AG09309 (cell line): ENCODE measurements around the gene RNF2.
"Not testable (repeated sequence)": the region's sequence is repeated elsewhere in the genome, so short reads cannot be mapped to it uniquely, and the experiment has no call there.

Experiments used
- DNase-seq: peaks from one replicate; pipeline ENCODE4 v3.0.0-alpha.2; 2010; ENCODE audit warnings: low read depth
- H3K4me3 ChIP-seq: 2 replicates; pipeline ENCODE4 v1.5.1; 2011; ENCODE audit warnings: mild to moderate bottlenecking, low read depth, low read length, moderate library complexity; ENCODE audit not compliant: control insufficient read depth
- CTCF ChIP-seq: IDR thresholded peaks from 2 replicates; pipeline ENCODE4 v1.5.1; 2011; ENCODE audit warnings: mild to moderate bottlenecking, low read depth, low read length, inconsistent platforms; ENCODE audit not compliant: insufficient read depth, control insufficient read depth; ENCODE audit errors: missing control alignments

The RNF2 gene

GRCh38 chr1:185044981-185045813 lies at the start of gene RNF2:
Gene RNF2, plus strand, starts transcription at chr1:185045558. Its CDS starts 41,996 bp downstream, at chr1:185087554.
- peak; percentile 14 for DNase-seq

GRCh38 chr1:184999974-185000373 lies 45.4 kb upstream of the RNF2 start:
- not testable (repeated sequence) for DNase-seq, H3K4me3 ChIP-seq

More at GRCh38 chr1:185044981-185045813, at the start of gene RNF2:
- TF ChIP-seq CTCF, result no peak
- H3K4me3 ChIP-seq, result peak within 1 kb of the TSS; percentile 87

GRCh38 chr1:185001312-185001880 lies 44.0 kb upstream of the RNF2 start:
- not testable (repeated sequence) for DNase-seq, H3K4me3 ChIP-seq

GRCh38 chr1:185008838-185009237 lies 36.5 kb upstream of the RNF2 start:
- no peak for DNase-seq
- no peak overlapping the region for H3K4me3 ChIP-seq
- TF ChIP-seq CTCF, result no peak

- DNase-seq, result no peak
- no peak overlapping the region for H3K4me3 ChIP-seq
- no peak for TF ChIP-seq CTCF
These were observed 35.0 kb upstream of the RNF2 start for GRCh38 chr1:185010361-185010760.

- no peak for TF ChIP-seq CTCF
- H3K4me3 ChIP-seq, result no peak overlapping the region
- no peak for DNase-seq
These were observed 30.4 kb upstream of the RNF2 start for GRCh38 chr1:185014941-185015340.

- no peak overlapping the region for H3K4me3 ChIP-seq
- no peak for TF ChIP-seq CTCF
- no peak for DNase-seq
These were observed 29.7 kb upstream of the RNF2 start for GRCh38 chr1:185015631-185016030.
